Tibial artery (tissue), 4 donors: ENCODE data around the gene LIPC.

Experiments used
- DNase-seq, 2 donors: peaks; one replicate each; pipeline ENCODE4 v3.0.0-alpha.2; 2019
- H3K27ac ChIP-seq, 2 donors: fragments of 200-600 bp; sonication (generic) in 1 of 2; 1 replicate in 1 of 2; 2 replicates in 1 of 2; pipeline ENCODE4 v1.5.1; 2018 to 2019; ENCODE audit warnings: mild to moderate bottlenecking in 1 of 2
- H3K27me3 ChIP-seq, 2 donors: fragments of 200-600 bp; sonication (generic) in 1 of 2; one replicate each; pipeline versions ENCODE4 v1.5.1 to v1.6.0; 2016 to 2019
- H3K36me3 ChIP-seq, 3 donors: fragments of 200-600 bp; sonication (generic) in 2 of 3; one replicate each; pipeline ENCODE4 v1.5.1; 2016 to 2019; ENCODE audit warnings: mild to moderate bottlenecking in 2 of 3
- H3K4me1 ChIP-seq, 4 donors: fragments of 200-600 bp; sonication (generic) in 2 of 4; 1 replicate in 3 of 4; 2 replicates in 1 of 4; pipeline ENCODE4 v1.5.1; 2016 to 2019
- H3K4me3 ChIP-seq, 2 donors: fragments of 200-600 bp; sonication (generic) in 1 of 2; 1 replicate in 1 of 2; 2 replicates in 1 of 2; pipeline ENCODE4 v1.5.1; 2018 to 2019; ENCODE audit warnings: mild to moderate bottlenecking in 2 of 2
- H3K9me3 ChIP-seq, 3 donors: fragments of 200-600 bp; sonication (generic) in 1 of 3; one replicate each; pipeline ENCODE4 v1.5.1; 2016 to 2019
- intact Hi-C: fragments of 100-400 bp; cut with DNase I; formaldehyde crosslinking; loops from one replicate; pipeline ENCODE4 v1.15.0; 2023; ENCODE audit warnings: low total_unique reads
- TF ChIP-seq, protein P1 (sequence below), 2 experiments: fragments of 200-600 bp in 1 of 2; fragments of 450-650 bp in 1 of 2; IDR thresholded peaks; one replicate each; pipeline ENCODE4 v1.5.1; 2017 to 2019; ENCODE audit warnings: antibody characterized with exemption in 2 of 2, mild to moderate bottlenecking in 1 of 2, moderate library complexity in 1 of 2

LIPC gene

GRCh38 chr15:58575045-58575786, 143.4 kb downstream of the LIPC start:
- TF ChIP-seq, protein P1, sequence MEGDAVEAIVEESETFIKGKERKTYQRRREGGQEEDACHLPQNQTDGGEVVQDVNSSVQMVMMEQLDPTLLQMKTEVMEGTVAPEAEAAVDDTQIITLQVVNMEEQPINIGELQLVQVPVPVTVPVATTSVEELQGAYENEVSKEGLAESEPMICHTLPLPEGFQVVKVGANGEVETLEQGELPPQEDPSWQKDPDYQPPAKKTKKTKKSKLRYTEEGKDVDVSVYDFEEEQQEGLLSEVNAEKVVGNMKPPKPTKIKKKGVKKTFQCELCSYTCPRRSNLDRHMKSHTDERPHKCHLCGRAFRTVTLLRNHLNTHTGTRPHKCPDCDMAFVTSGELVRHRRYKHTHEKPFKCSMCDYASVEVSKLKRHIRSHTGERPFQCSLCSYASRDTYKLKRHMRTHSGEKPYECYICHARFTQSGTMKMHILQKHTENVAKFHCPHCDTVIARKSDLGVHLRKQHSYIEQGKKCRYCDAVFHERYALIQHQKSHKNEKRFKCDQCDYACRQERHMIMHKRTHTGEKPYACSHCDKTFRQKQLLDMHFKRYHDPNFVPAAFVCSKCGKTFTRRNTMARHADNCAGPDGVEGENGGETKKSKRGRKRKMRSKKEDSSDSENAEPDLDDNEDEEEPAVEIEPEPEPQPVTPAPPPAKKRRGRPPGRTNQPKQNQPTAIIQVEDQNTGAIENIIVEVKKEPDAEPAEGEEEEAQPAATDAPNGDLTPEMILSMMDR (IDR thresholded peaks at IDR 0.05), result no peak
- H3K27me3 ChIP-seq, result no peaks in the 10 kb centered on the region
- H3K4me1 ChIP-seq, result no peaks in the 10 kb centered on the region
- H3K27ac ChIP-seq, result no peak overlapping the region
- H3K9me3 ChIP-seq, result no peaks in the 10 kb centered on the region
- no peak for DNase-seq
- intact Hi-C loops, result no loop called here
- H3K4me3 ChIP-seq, result no peak overlapping the region
- H3K36me3 ChIP-seq, result no peaks in the 10 kb centered on the region

GRCh38 chr15:58576657-58577056, 144.9 kb downstream of the LIPC start:
- Histone ChIP-seq H3K4me1 (no peaks in the 10 kb centered on the region), H3K27ac (no peak overlapping the region), H3K4me3 (no peak overlapping the region), H3K36me3 (no peaks in the 10 kb centered on the region), H3K9me3 (no peaks in the 10 kb centered on the region), H3K27me3 (no peaks in the 10 kb centered on the region)
- intact Hi-C loops, result no loop called here
- DNase-seq, result no peak
- TF ChIP-seq, protein P1 (IDR thresholded peaks at IDR 0.05), result no peak

DNA sequence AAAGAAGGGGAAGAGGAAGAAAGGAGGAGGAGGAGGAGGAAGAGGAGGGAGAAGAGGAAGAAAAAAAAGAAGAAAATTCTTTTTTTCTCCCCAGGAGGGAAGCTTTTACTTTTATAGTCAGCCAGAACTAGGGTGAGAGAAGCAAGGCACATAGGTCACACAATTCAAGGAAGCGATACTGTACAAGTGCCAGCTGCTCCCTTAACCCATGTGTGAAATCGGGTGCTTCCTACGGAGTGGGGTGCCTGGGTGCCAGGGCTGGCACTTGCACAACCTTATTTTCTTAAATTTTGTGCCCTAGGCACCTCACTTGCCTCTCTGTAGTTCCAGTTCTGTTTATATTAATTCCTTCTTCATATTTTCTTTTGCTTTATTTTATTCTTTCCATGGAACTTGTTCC, 150.4 kb downstream of the LIPC start:
- intact Hi-C loops, result loop anchor here (5.0 kb wide), 1 partner anchor 595 kb away; no protein-coding TSS in a partner anchor

GRCh38 chr15:58583171-58583908, 151.5 kb downstream of the LIPC start:
- Histone ChIP-seq H3K4me3 (no peak overlapping the region), H3K4me1 (no peaks in the 10 kb centered on the region), H3K9me3 (peaks cover 0 to 7% (median 0%) of the 10 kb centered on the region in 3 donors), H3K36me3 (no peaks in the 10 kb centered on the region), H3K27ac (no peak overlapping the region), H3K27me3 (peaks cover 0 to 3% of the 10 kb centered on the region in 2 donors)
- no peak for DNase-seq
- intact Hi-C loops, result loop anchor here (5.0 kb wide), 1 partner anchor 596 kb away; no protein-coding TSS in a partner anchor
- TF ChIP-seq, protein P1 (IDR thresholded peaks at IDR 0.05), result no peak

More for the DNA sequence above, 150.4 kb downstream of the LIPC start:
- Histone ChIP-seq H3K27me3 (peaks cover 0 to 3% of the 10 kb centered on the region in 2 donors), H3K27ac (no peak overlapping the region), H3K4me1 (no peaks in the 10 kb centered on the region), H3K36me3 (no peaks in the 10 kb centered on the region), H3K9me3 (peaks cover 0 to 7% (median 0%) of the 10 kb centered on the region in 3 donors), H3K4me3 (no peak overlapping the region)
- TF ChIP-seq, protein P1 (IDR thresholded peaks at IDR 0.05), result no peak
- DNase-seq, result no peak

DNA sequence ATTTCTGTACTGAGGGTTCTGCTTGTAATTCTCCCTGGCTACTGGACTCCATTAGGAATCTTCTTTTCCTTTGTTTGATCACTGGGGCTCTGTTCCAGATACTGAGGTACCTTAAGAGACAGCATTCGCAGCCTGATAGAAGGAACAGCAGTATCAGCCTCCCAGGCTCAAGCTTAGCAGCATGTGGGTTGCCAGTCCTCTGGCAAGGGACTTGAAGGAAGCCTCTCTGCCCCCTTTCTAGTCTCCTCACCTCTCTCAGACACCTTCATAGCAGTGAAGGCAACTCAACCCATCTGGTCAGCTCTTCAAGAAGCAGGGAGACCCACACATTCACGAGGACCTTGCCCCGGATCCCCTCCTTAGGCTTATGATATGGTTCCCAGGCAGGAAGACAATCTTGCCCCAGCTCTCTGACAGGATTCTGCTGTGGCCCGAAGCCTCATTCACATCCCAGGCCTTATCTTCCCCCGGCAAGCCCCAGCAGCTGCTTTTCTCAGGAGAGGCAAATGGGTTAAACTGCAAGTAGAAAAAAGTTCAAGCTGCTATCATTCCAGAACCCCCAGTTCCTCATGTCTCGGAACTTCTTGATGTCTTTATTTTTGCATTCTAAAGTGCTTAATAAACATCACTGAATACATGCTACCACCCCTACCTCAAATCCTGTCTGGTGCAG, 153.1 kb downstream of the LIPC start:
- Histone ChIP-seq H3K36me3 (no peaks in the 10 kb centered on the region), H3K4me3 (no peak overlapping the region), H3K27me3 (peaks cover 0 to 3% of the 10 kb centered on the region in 2 donors), H3K27ac (no peak overlapping the region), H3K9me3 (peaks cover 0 to 7% (median 0%) of the 10 kb centered on the region in 3 donors), H3K4me1 (no peaks in the 10 kb centered on the region)
- intact Hi-C loops, result loop anchor here (5.0 kb wide), 1 partner anchor 598 kb away; no protein-coding TSS in a partner anchor
- DNase-seq, result no peak
- TF ChIP-seq, protein P1 (IDR thresholded peaks at IDR 0.05), result no peak
